ENCODE results near the gene RFC5.
A peak's percentile ranks its signal among the peaks of the same experiment; 100 is the strongest.

The RFC5 gene

GRCh38 chr12:118046430-118046829 is 29.9 kb downstream of the RFC5 start:
- no peak for DNase-seq (ENCODE audit: low read depth)
- no peak for TF ChIP-seq CTCF (IDR thresholded peaks at IDR 0.05; ENCODE audit: low read depth, low read length, missing control alignments)
- H3K4me3 ChIP-seq (ENCODE audit: low read depth, low read length) = no peak overlapping the region

- H3K4me3 ChIP-seq (ENCODE audit: low read depth, low read length) = no peak overlapping the region
- TF ChIP-seq CTCF (IDR thresholded peaks at IDR 0.05; ENCODE audit: low read depth, low read length, missing control alignments) = no peak
- no peak for DNase-seq (ENCODE audit: low read depth)
These were observed 34.7 kb downstream of the RFC5 start for GRCh38 chr12:118050972-118051910.

- DNase-seq (ENCODE audit: low read depth) = no peak
- no peak for TF ChIP-seq CTCF (IDR thresholded peaks at IDR 0.05; ENCODE audit: low read depth, low read length, missing control alignments)
- H3K4me3 ChIP-seq (ENCODE audit: low read depth, low read length) = no peak overlapping the region
These were observed 36.0 kb downstream of the RFC5 start for GRCh38 chr12:118052324-118053070.

- no peak for TF ChIP-seq CTCF (IDR thresholded peaks at IDR 0.05; ENCODE audit: low read depth, low read length, missing control alignments)
- no peak overlapping the region for H3K4me3 ChIP-seq (ENCODE audit: low read depth, low read length)
- no peak for DNase-seq (ENCODE audit: low read depth)
These were observed 36.8 kb downstream of the RFC5 start for GRCh38 chr12:118053071-118053985.

- H3K4me3 ChIP-seq (ENCODE audit: low read depth, low read length) = no peak overlapping the region
- peak; percentile 76 for TF ChIP-seq CTCF (IDR thresholded peaks at IDR 0.05; ENCODE audit: low read depth, low read length, missing control alignments)
- peak; percentile 40 for DNase-seq (ENCODE audit: low read depth)
These were observed 38.6 kb downstream of the RFC5 start for GRCh38 chr12:118055144-118055557.

All from GM12864 (cell line).